Small intestine (tissue), 7 donors: ENCODE measurements around the gene MOV10L1. TPM values are rescaled to one million over a fixed set of nuclear protein-coding genes. Genes with fewer than 3 reads are reported as not detected.
A peak's percentile ranks its signal among the peaks of the same experiment; 100 is the strongest.
"Not testable (repeated sequence)": the region's sequence is repeated elsewhere in the genome, so short reads cannot be mapped to it uniquely, and the experiment has no call there.

Experiments used
- DNase-seq, 2 donors: peaks; one replicate each; pipeline versions ENCODE4 v3.0.0 to v3.0.0-alpha.2; 2013
- FAIRE-seq: peaks from 2 replicates; lab custom pipeline; 2012; peaks lifted over from hg19 to GRCh38; lab: Jason Lieb, UNC
- H3K27ac ChIP-seq, 3 donors: one replicate each; pipeline ENCODE4 v1.5.1; 2013; ENCODE audit warnings: low read length in 2 of 3, mild to moderate bottlenecking in 2 of 3, control low read depth in 1 of 3, inconsistent platforms in 1 of 3, low read depth in 1 of 3, moderate library complexity in 1 of 3
- H3K27me3 ChIP-seq, 3 donors: one replicate each; pipeline ENCODE4 v1.6.1; 2013; ENCODE audit warnings: low read length in 3 of 3, inconsistent platforms in 1 of 3; ENCODE audit not compliant: control insufficient read depth in 3 of 3, insufficient read depth in 3 of 3
- H3K36me3 ChIP-seq, 3 donors: one replicate each; pipeline ENCODE4 v1.6.1; 2013; ENCODE audit warnings: low read length in 3 of 3, inconsistent platforms in 1 of 3, low read depth in 1 of 3, mild to moderate bottlenecking in 1 of 3, moderate library complexity in 1 of 3; ENCODE audit not compliant: control insufficient read depth in 3 of 3, insufficient read depth in 2 of 3
- H3K4me1 ChIP-seq, 3 donors: one replicate each; pipeline ENCODE4 v1.6.1; 2013; ENCODE audit warnings: low read length in 2 of 3, inconsistent platforms in 1 of 3, low read depth in 1 of 3, mild to moderate bottlenecking in 1 of 3, moderate library complexity in 1 of 3; ENCODE audit not compliant: control insufficient read depth in 3 of 3, insufficient read depth in 2 of 3
- H3K4me3 ChIP-seq, 3 donors: one replicate each; pipeline ENCODE4 v1.5.1; 2013; ENCODE audit warnings: low read length in 3 of 3, control low read depth in 1 of 3, inconsistent platforms in 1 of 3, low read depth in 1 of 3, mild to moderate bottlenecking in 1 of 3, moderate library complexity in 1 of 3
- H3K9me3 ChIP-seq, 2 donors: one replicate each; pipeline ENCODE4 v1.6.1; 2013; ENCODE audit warnings: low read depth in 1 of 2, low read length in 1 of 2; ENCODE audit not compliant: control insufficient read depth in 2 of 2, insufficient read depth in 1 of 2
- WGBS, 3 donors: extraction: QIAGEN DNeasy Blood & Tissue Kit; methylation state at CpG; one replicate each; pipeline ENCODE4 v1.1.7; 2013; 5-methylcytosine and 5-hydroxymethylcytosine counted together
- polyA plus RNA-seq, 4 donors: library from polyadenylated mRNA; stranded (reverse) in 3 of 4; unstranded in 1 of 4; fragments of 200-250 nt in 3 of 4; fragments of 120-200 nt in 1 of 4; gene quantifications; one replicate each; pipeline versions ENCODE4 v1.2.1 to v1.2.3, GENCODE V29; 2013
- donor health status: healthy with polysubstance abuse.
- donor health status: control.
- donor health status: control.
- donor health status: Bipolar disorder and iron deficiency.
- donor health status: healthy.

MOV10L1 gene
- polyA plus RNA-seq, 4 donors, result 0.19 to 2.1 TPM; not detected in 2

DNA sequence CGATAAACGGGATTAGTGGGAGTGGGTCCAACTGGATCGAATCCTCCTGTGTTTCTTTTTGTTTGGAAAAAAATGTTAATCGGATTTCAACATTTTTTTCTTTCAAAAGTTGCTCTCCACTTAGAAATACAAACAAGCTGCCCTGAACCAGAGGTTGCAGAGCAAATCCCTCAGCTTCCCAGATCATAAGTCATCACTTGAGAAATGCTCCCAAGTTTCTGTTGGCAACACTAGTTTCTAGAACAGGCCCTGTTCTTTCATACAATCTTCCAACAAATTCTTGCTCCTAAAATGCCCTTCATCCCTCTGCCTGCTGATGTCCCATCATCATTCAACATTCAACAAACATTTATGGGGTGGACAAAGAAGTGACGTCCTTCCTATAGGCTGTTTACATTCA, 3.3 kb upstream of the MOV10L1 start:
- WGBS, 3 donors, result 67 to 83% (median 77%) methylated on average over 5 of the region's 5 CpGs
- Histone ChIP-seq H3K9me3 (no peaks in the 10 kb centered on the region), H3K4me1 (peaks cover 0 to 13% (median 0%) of the 10 kb centered on the region in 3 donors), H3K36me3 (no peaks in the 10 kb centered on the region), H3K27me3 (peaks cover 0 to 12% (median 0%) of the 10 kb centered on the region in 3 donors), H3K27ac (no peak overlapping the region), H3K4me3 (no peak overlapping the region)
- FAIRE-seq (no peak), DNase-seq (no peak)

DNA sequence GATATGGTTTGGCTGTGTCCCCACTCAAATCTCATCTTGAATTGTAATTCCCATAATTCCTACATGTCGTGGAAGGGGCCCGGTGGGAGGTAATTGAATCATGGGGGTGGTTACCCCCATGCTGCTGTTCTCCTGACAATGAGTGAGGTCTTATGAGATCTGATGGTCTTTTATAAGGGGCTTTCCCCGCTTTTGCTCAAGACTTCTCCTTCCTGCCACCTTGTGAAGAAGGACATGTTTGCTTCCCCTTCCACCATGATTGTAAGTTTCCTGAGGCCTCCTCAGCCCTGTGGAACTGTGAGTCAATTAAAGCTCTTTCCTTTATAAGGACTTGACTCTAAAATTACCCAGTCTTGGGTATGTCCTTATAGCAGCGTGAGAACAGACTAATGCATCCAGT, 2.8 kb upstream of the MOV10L1 start:
- not testable (repeated sequence) for FAIRE-seq, H3K4me3 ChIP-seq, H3K9me3 ChIP-seq, H3K36me3 ChIP-seq, DNase-seq, H3K27ac ChIP-seq
- WGBS, 3 donors, result 88 to 93% (median 92%) methylated on average over 4 of the region's 4 CpGs
- Histone ChIP-seq H3K4me1 (peaks cover 0 to 13% (median 0%) of the 10 kb centered on the region in 3 donors), H3K27me3 (peaks cover 0 to 12% (median 0%) of the 10 kb centered on the region in 3 donors)

DNA sequence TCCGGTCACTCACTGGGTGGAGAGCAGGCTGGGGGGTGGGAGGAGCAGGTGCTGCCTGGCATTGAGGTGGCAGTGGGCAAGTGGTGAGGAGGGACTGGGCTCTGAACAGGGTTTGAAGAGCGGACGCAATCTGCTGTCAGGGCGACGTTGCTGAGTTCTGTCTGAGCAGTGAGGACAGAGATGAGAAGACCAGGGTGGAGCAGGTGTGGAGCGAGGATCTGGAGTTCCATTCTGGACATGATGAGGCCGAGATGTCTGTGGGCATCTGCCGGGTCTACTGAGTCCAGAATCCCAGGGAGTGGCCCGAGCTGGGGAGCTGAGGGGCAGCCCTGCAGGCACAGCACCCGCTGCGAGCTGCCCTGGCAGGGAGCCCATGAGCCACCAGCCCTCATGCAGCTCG, 2.2 kb upstream of the MOV10L1 start:
- no peak overlapping the region for H3K4me3 ChIP-seq
- no peak for FAIRE-seq
- WGBS, 3 donors, result 89 to 93% (median 90%) methylated on average over 12 of the region's 12 CpGs
- no peaks in the 10 kb centered on the region for H3K9me3 ChIP-seq
- no peaks in the 10 kb centered on the region for H3K36me3 ChIP-seq
- peaks cover 0 to 12% (median 0%) of the 10 kb centered on the region in 3 donors for H3K27me3 ChIP-seq
- peaks cover 0 to 12% (median 0%) of the 10 kb centered on the region in 3 donors for H3K4me1 ChIP-seq
- DNase-seq, result no peak
- no peak overlapping the region for H3K27ac ChIP-seq

DNA sequence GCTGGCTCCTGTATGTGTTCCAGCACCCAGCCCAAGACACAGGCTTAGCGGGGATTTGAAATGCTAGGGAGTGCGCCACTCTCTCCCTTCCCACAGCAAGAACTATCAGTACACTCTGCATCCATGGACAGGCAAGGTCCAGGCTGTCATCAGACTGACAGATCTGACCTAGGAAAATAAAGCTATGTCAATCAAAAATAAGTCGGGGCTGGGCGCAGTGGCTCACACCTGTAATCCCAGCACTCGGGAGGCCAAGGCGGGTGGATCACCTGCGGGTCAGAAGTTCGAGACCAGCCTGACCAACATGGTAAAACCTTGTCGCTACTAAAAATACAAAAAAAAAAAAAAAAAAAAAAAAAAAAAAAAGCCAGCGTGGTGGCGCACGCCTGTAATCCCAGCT, 1.7 kb upstream of the MOV10L1 start:
- Histone ChIP-seq H3K27me3 (peaks cover 0 to 12% (median 0%) of the 10 kb centered on the region in 3 donors), H3K4me1 (peaks cover 0 to 7% (median 0%) of the 10 kb centered on the region in 3 donors), H3K27ac (no peak overlapping the region), H3K4me3 (no peak overlapping the region), H3K36me3 (no peaks in the 10 kb centered on the region), H3K9me3 (no peaks in the 10 kb centered on the region)
- DNase-seq (no peak), FAIRE-seq (no peak)
- 92 to 97% (median 95%) methylated on average over 10 to 12 of the region's 12 CpGs for WGBS, 3 donors

DNA sequence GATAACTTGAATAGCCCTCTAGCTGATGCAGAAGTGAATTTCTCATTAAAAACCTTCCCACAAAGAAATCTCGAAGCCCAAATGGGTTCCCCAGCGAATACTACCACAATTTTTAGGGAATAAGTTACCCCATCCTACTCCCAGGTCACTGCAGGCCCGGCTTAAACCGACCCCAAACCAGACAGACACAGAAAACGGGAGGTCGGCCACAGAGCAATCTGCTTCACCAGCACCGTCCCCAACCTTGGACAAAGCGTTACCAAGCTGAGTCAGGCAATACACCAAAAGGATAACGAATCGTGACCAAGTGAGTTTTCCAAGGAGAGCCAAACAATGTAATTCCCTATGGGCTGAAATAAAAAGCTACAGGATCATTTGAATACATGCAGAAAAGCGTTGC, 575 bp upstream of the MOV10L1 start:
- H3K4me1 ChIP-seq, result no peaks in the 10 kb centered on the region
- H3K4me3 ChIP-seq, result no peak overlapping the region
- H3K36me3 ChIP-seq, result no peaks in the 10 kb centered on the region
- H3K9me3 ChIP-seq, result no peaks in the 10 kb centered on the region
- WGBS, 3 donors, result 85 to 95% (median 92%) methylated on average over 11 of the region's 11 CpGs
- DNase-seq, result no peak
- peaks cover 0 to 9% (median 0%) of the 10 kb centered on the region in 3 donors for H3K27me3 ChIP-seq
- H3K27ac ChIP-seq, result no peak overlapping the region
- no peak for FAIRE-seq

DNA sequence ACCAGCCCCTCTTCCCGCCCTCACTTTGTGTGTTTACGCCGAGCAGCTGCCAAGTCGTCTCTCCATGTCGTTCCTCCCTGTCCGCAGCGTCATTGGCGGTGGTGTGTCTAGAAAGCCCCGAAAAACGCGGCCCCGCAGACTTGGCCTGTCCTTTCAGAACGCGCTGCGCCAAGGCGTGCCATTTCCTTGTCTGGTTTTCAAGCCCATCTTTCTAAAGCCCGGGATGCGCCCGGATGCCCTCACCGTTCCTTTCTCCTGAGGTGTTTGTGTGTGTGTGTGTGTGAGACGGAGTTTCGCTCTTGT, 557 bp downstream of the MOV10L1 start:
- WGBS, 3 donors, result 92 to 94% (median 93%) methylated on average over 20 to 22 of the region's 22 CpGs
- Histone ChIP-seq H3K4me3 (no peak overlapping the region), H3K4me1 (no peaks in the 10 kb centered on the region), H3K27me3 (peaks cover 0 to 5% (median 0%) of the 10 kb centered on the region in 3 donors), H3K9me3 (no peaks in the 10 kb centered on the region), H3K36me3 (no peaks in the 10 kb centered on the region), H3K27ac (no peak overlapping the region)
- DNase-seq, result no peak
- FAIRE-seq, result no peak

DNA sequence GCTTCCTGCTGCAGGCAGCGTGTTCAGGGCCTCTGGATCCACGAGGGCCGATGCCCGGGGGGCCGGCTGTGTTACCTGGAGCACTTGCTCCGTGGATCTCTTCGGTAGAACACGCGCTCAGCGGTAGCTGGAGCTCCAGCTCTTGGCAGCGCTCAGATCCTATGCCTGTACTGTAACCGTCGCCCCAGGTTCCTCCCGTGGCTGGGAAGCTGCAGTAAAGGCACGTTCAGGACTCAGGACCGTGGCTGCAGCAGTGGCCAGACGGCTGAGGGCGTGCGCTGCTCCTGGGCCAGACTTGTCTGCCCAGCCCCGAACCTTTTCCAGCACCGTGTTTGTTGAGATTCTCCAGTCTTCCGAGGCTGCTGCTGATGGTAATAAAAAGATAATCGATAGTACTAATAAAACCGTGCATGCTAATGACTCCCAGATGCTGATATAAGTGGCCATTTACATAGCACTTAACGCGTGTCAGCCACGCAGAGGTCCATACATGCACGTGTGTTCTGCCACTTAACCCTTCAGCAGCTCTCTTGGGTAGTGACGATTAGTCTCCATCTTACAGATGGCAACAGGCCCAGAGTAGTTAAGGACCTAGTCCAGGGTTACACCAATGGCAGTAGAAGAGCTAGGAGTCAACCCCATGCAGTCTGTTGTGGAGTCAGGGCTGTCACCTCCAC, 1.4 kb downstream of the MOV10L1 start:
- WGBS, 3 donors, result 54 to 78% (median 67%) methylated on average over 29 of the region's 29 CpGs
- FAIRE-seq, result no peak

DNA sequence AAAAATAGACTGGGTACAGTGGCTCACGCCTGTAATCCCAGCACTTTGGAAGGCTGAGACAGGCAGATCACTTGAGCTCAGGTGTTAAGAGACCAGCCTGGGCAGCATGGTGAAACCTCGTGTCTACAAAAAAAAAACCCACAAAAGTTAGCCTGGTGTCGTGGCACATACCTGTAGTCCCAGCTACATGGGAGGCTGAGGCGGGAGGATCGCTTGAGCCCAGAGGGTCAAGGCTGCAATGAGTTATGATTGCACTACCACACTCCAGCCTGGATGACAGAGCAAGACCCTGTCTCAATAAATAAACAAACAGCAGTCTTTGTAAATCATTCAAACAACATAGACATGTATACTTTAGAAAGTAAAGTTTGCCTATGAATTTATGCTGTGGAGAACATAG, 2.5 kb downstream of the MOV10L1 start:
- H3K27ac ChIP-seq, result no peak overlapping the region
- no peak for DNase-seq
- 57 to 68% (median 64%) methylated on average over 5 of the region's 5 CpGs for WGBS, 3 donors
- no peaks in the 10 kb centered on the region for H3K4me1 ChIP-seq
- no peaks in the 10 kb centered on the region for H3K36me3 ChIP-seq
- no peak for FAIRE-seq
- no peak overlapping the region for H3K4me3 ChIP-seq
- no peaks in the 10 kb centered on the region for H3K9me3 ChIP-seq
- H3K27me3 ChIP-seq, result peaks cover 0 to 6% (median 0%) of the 10 kb centered on the region in 3 donors

More for the DNA sequence above, 1.4 kb downstream of the MOV10L1 start:
- H3K36me3 ChIP-seq, result no peaks in the 10 kb centered on the region
- H3K27me3 ChIP-seq, result peaks cover 0 to 5% (median 0%) of the 10 kb centered on the region in 3 donors
- no peak overlapping the region for H3K27ac ChIP-seq
- H3K9me3 ChIP-seq, result no peaks in the 10 kb centered on the region
- no peaks in the 10 kb centered on the region for H3K4me1 ChIP-seq
- no peak overlapping the region for H3K4me3 ChIP-seq
- peak in 1 of 2 donors; percentile 7 for DNase-seq

DNA sequence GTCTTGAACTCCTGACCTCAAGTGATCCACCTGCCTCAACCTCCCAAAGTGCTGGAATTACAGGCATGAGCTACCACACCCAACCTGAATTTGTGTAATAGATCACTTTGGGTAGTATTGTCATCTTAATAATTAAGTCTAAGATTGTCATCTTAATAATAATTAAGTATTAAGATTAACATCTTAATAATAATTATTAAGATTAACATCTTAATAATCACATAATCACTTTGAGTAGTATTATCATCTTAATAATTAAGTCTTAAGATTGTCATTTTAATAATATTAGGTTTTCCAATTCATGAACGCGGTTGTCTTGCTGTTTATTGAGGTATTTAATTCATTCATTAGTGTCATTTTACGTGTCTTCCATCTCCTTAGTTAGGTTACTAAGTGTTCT, 8.2 kb downstream of the MOV10L1 start:
- peaks cover 0 to 2% (median 0%) of the 10 kb centered on the region in 3 donors for H3K27me3 ChIP-seq
- no peaks in the 10 kb centered on the region for H3K36me3 ChIP-seq
- no peaks in the 10 kb centered on the region for H3K4me1 ChIP-seq
- FAIRE-seq (no peak), DNase-seq (no peak)
- no peak overlapping the region for H3K4me3 ChIP-seq
- peaks cover 0 to 2% of the 10 kb centered on the region in 2 donors for H3K9me3 ChIP-seq
- no peak overlapping the region for H3K27ac ChIP-seq
- 84 to 92% (median 89%) methylated on average over 3 of the region's 3 CpGs for WGBS, 3 donors
